NCI-H2196 (cell line): Measurements from ENCODE around the gene SRSF2.
A peak's percentile ranks its signal among the peaks of the same experiment; 100 is the strongest.
"Not testable (repeated sequence)": the region's sequence is repeated elsewhere in the genome, so short reads cannot be mapped to it uniquely, and the experiment has no call there.

Source experiments
- DNase-seq: peaks from one replicate; lab custom pipeline; 2025; ENCODE audit not compliant: unreplicated experiment; lab: John Stamatoyannopoulos, UW

The SRSF2 gene

GRCh38 chr17:76739568-76740115, 2.5 kb upstream of the SRSF2 start:
- not testable (repeated sequence) for DNase-seq

GRCh38 chr17:76738468-76738850, 1.3 kb upstream of the SRSF2 start:
- no peak for DNase-seq

- DNase-seq = peak; percentile 97
Observed at GRCh38 chr17:76737676-76738467, 741 bp upstream of the SRSF2 start, which contains the start of gene MFSD11. MFSD11 (plus strand) TSS chr17:76738119; CDS start chr17:76738353, 234 bp downstream.

GRCh38 chr17:76736349-76737081, 616 bp downstream of the SRSF2 start:
- peak; percentile 68 for DNase-seq

- no peak for DNase-seq
Observed at GRCh38 chr17:76735586-76736348, 1.4 kb downstream of the SRSF2 start.

GRCh38 chr17:76735006-76735405, 2.1 kb downstream of the SRSF2 start:
- peak; percentile 34 for DNase-seq

- no peak for DNase-seq
Observed at GRCh38 chr17:76734080-76734840, 2.9 kb downstream of the SRSF2 start.

GRCh38 chr17:76733618-76733957, 3.5 kb downstream of the SRSF2 start:
- no peak for DNase-seq

GRCh38 chr17:76732734-76733617, 4.2 kb downstream of the SRSF2 start:
- no peak for DNase-seq

- DNase-seq = not testable (repeated sequence)
Observed at GRCh38 chr17:76731800-76732733, 5.1 kb downstream of the SRSF2 start.

- DNase-seq = no peak
Observed at GRCh38 chr17:76727745-76728456, 9.2 kb downstream of the SRSF2 start.

GRCh38 chr17:76726776-76727718, 10.1 kb downstream of the SRSF2 start, which contains the start of gene METTL23:
METTL23 (plus strand) TSS chr17:76726839; CDS start chr17:76729711, 2,872 bp downstream.
- DNase-seq = peak; percentile 89

- peak; percentile 98 for DNase-seq
Observed at GRCh38 chr17:76726231-76726775, 10.8 kb downstream of the SRSF2 start, which contains the start of gene JMJD6. JMJD6 (minus strand) TSS chr17:76726606; CDS start chr17:76726475, 131 bp downstream.

- peak; percentile 34 for DNase-seq
Observed at GRCh38 chr17:76725580-76726230, 11.4 kb downstream of the SRSF2 start.

- DNase-seq = no peak
Observed at GRCh38 chr17:76723812-76724211, 13.3 kb downstream of the SRSF2 start.

GRCh38 chr17:76722977-76723376, 14.2 kb downstream of the SRSF2 start:
- DNase-seq = not testable (repeated sequence)
